Activated CD8-positive, alpha-beta memory T cell treated with anti-CD3 and anti-CD28 coated beads for 4 hours (primary cell): ENCODE data around the gene MCF2L2.
"Not testable (repeated sequence)": the region's sequence is repeated elsewhere in the genome, so short reads cannot be mapped to it uniquely, and the experiment has no call there.

ENCODE experiments used
- DNase-seq, 2 donors: peaks; one replicate each; pipeline ENCODE4 v3.0.0-alpha.2; 2020; ENCODE audit warnings: low read depth in 2 of 2

MCF2L2 gene

DNA sequence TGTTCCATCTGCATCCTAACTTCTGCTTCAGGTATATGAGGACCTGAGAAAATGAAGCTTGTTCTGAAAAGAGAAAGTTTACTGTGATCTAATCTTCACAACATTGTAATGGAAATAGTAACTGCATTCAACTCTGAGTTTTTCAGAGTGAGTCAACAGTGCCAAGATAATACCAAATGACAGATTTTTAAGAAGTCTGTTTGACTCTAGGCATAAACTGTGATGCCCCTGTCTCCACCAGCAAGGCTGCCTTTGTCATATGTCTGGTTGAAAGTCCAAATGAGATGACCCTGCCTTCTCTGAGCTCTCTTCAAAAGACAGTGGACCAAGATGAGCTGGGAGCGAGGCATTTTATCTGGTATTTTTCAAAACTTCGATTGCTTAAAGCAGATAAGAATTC, 220.2 kb downstream of the MCF2L2 start:
- no peak for DNase-seq

DNA sequence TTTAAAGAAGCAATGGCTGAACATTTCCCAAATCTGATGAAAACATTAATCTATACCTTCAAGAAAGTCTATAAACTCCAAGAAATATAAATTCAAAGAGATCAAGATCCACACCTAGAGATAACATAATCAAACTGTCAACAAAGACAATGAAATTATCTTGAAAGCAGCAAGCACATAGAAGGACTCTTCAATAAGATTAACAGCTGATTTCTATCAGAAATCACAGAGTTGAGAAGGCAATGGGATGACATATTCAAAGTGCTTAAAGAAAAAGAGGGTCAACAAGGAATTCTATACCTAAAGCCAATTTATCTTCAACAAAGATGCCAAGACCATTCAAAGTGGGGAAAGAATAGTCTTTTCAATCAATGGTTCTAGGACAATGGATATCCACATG, 224.7 kb downstream of the MCF2L2 start:
- no peak for DNase-seq

DNA sequence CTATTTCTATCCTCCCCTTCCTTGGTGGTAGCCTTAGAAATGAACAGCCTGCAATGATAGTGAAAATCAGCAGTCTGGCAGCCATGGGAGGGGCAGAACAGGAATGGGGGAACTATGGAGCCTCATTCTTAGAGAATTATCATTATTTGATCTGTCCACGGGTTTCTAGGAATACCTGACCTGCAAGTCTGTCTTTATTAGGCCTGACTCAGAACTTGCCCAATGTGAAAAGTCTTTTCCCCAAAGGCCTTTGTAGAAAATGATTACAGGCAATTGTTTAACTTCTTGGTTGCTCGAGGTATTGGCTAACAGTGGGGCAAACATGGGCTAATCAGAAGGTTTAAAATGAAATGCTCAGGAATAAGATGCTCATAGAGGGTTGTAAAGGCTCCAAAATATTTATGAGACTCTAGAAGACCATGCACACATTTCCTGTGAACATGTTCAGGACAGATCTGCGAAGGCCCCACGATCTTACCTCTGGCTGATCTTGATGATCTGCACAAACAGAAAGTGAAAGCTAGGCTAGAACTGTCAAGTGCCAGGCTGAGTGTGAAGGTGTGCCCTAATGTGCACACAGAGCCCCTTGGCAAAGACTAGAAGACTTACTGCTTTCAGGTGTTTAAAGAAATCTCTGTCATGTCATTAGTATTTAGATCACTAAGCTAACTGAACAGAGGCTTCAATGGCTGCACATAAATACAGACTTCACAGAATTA, 226.3 kb downstream of the MCF2L2 start:
- no peak for DNase-seq

DNA sequence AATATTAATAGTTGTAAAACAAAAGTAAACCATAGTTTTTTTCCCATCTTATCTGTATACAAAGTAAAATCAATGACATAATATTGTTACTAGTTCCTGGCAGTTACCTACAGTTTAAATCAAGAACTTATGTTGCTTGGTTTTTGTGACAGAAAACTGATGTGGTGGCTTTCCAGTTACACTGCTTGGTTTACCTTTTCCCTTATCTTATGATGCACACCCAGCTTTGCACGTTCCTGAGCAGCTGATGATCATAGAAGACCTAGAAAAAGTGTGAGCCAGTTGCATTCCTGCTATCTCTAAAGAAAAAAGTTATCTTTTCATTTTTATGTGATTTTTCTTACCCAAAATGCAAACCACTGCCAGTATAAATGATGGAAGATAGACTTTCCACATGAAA, 229.5 kb downstream of the MCF2L2 start:
- no peak for DNase-seq

DNA sequence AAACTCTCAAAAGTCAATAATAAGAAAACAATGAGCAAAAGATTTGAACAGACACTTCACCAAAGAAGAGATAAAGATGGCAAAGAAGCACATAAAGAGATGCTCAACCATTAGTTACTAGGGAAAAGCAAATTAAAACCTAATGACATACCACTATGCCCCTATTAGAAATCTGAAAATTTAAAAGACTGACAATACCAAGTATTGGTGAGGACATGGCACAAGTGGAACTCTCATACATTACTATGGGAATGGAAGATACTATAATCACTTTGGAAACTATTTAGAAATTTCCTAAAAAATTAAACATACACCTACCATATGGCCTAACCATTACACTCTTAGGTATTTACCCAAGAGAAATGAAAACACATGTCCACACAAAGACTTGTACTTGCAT, 230.7 kb downstream of the MCF2L2 start:
- DNase-seq, result no peak

DNA sequence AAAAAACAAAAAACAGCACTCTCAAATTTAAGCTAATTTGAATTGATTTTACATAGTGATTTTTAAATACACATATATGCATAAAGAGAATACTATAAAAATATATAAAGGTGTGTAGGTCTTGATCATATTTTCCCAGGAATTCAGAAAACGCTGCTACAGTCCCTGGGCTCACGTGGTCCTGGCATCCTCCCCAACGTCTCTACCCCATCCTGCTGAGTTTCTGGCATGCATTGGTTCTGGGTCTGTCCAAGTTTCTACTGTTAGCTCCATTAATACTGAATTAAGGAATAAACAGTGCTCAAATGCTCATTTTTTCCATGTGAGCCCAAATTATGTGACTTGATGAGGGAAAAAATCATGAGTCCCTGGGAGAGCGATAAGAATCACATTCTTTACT, 233.2 kb downstream of the MCF2L2 start:
- no peak for DNase-seq

DNA sequence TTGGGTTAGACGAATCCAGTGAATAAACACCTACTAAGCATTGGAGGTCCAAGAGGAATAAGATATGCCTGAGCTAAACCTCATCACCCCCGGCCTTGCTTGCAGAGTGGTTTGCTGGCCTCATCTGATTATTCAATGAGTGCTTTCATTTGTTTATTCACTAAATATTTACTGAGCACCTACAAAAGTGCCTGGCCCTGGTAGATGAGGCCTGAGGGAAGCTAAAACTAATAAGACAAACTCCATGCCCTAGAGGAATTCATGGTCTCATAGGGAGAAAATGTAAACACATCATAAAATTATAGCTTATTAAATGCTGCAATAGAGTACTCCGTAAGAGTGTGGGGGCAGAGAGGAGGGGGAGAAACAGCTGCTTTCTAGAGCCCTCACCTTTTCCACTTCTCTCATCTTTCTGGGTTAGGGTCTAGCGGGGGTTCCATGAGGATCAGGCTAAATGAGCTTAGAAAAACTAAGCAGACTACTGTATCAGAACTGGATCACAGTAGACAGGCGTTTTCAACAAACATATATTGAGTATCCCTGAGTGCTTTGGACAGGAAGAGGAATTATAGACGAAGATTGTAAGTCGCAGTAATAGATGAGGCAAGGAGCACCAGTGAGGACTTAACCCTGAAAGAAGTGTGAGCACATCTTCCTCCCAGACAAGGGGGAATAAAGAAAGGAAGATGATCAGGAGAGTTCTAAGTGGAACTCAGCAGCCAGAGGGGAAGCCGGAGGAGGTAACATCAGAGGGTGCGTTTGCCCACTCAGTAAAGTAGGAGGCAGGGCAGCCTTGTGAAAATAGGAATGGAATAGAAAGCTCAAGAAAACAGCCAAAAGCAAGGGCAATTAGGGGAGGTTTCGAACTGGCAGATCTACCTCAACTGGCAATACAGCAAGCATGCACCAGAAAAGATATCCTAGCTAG, 234.4 kb downstream of the MCF2L2 start:
- no peak for DNase-seq

DNA sequence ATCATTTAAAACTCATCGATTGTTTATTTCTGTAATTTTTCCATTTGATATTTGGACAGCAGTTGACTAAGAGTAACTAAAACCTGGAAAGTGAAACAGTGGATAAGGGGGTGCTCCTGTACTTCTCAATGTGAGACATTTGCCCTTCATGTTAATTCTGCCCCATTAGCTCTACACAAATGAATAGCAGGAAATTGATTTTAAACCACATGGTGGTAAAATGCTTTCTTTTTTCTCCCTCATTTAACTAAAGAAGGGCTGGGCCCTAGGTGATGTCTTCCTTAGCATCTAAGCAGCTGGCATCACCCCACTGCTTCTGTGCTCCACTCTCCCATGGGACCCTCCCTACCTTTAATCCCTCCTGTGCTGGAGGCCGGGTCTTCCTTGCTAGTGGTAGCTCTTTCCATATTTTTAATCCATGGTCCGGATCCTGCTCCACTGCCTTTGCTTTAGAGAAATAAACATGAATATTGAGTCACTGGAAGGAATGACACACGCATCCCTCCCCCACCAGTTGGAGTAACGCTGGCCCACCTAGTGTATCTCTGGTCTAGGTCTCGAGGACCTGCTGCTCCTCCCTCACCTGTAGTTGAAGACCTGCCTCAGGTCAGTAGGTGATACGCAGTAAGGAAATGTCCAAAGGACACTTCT, 235.6 kb downstream of the MCF2L2 start:
- DNase-seq, result no peak

DNA sequence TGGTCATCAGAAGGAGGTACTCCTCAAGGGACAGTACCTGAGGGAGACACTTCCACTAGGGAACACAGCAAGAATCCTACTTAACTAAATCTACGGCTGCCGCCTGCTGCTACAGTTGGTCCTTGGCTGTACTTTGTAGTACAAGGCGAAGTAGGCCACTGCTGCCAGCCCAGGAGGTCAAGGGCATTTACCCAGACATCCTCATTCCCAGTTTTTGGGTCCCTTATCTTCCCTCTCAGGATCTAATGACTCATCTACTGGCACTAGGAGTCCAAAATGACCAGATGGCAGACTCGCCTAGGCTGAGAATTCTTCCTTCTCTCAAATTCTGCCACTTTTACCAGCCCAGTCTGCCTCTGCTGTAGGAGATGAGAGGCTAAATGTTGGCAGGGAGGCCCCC, 238.8 kb downstream of the MCF2L2 start:
- no peak for DNase-seq

DNA sequence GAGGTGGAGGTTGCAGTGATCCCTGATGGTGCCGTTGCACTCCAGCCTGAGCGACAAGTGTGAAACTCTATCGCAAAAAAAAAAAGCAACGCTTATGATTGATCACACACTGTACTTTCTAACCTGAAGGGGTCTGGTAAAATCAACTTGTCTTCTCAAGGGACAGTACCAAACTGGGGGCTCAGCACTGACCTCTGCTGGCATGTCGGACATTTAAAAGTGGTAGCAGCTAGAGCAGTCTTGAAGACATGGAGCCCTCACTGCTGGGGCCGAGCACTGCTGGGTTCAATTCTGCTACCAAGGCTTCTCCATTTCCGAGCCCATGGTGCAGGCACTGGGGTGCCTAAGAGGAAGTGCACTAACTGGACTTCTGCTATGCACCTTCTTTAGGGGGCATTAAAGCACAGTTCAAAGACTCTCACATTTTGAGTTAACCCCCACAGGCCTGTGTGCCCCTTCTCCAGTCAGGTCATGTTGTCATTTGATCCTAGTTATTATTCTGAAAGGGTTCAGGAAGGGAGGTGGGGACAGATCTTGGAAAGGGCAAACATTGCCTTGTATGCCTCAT, 239.4 kb downstream of the MCF2L2 start:
- no peak for DNase-seq

DNA sequence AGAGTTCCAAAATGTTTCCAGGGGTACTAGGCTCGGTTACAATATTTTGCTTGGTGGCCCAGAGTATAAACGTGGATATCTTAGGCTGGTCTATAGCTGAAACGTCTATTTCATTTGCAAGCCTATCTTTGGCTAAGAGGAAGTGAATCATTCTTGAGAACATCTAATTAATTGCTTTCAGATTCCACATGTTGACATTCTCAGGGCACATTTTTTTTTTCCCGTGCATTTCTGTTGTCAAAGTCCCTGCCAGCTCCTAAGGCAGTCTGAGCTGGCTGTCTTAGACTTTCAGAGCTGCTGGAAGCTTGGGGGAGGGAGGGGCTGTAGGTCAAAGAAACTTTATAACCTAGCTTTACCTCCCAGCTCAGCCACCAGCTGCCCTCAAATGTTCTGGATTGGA, 242.7 kb downstream of the MCF2L2 start:
- no peak for DNase-seq

DNA sequence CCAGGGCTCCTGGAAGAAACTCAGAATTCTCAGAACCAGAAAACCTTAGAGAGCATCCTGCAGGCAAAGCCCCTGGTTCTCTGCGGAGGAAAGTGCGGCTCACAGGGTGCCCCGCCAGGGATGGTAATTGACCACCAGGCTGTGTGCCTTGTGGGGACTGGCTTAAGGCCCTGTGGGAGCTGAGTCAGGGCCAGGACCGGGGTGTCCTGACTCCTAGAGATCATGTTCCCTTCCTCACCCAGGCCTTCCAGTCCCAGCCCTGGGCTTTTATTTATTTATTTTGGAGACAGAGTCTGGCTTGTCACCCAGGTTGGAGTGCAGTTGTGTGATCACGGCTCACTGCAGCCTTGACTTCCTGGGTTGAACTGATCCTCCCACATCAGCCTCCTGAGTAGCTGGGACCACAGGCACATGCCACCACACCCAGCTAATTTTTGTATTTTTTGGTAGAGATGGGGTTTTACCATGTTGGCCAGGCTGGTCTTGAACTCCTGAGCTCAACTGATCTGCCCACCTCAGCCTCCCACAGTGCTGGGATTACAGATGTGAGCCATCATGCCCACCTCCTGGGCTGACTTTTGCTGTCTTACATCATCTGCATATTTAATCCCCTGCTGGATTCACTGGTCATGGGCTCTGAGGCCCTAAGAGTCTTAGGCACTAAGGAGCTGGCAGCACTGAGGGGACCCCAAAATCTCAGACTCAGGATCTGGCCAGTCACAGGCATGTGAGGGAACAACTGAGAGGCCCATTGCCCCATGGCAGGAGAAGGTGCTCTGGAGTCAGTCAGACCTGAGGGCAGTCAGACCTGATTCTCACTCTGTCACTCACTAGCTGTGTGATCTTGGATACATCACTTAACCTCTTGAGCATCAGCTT, 245.4 kb downstream of the MCF2L2 start:
- no peak for DNase-seq

DNA sequence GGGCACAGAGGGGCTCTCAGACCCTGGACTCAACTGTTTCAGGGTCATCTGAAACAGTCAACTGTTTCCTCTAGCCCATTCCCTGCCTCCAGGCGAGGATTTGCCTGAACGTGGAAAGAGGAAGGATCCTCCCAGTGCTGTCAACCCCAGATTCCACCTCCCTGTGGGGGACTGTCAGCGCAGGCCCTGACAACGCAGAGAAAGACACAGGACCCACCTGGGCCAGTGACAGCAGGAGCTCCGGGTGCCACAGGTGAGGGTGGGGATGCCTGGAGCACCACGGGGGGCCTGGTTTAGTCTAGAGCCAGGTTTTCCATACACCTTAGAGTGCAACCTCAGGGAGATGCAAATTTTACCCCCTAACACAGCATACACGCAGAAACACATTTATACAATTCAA, 246.3 kb downstream of the MCF2L2 start:
- no peak for DNase-seq

DNA sequence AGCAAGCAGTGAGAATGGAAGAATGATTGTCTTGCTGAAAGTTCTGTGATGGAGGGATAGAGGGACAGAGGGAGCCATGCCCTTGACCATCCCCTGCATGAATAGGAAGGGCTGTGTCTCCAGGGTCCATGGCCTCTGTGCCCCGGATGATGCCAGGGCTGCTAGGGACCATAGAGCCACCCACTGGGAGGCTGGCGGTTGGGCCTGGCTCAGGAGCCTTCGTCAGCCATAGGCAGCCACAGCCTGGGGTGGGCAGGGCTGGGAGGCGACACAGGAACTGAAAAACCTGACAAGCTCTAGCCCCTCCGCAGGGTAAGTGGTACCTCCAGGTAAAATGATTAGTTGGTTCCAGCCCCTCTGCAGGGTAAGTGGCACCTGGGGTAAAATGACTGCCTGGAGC, 246.8 kb downstream of the MCF2L2 start:
- DNase-seq, result no peak

DNA sequence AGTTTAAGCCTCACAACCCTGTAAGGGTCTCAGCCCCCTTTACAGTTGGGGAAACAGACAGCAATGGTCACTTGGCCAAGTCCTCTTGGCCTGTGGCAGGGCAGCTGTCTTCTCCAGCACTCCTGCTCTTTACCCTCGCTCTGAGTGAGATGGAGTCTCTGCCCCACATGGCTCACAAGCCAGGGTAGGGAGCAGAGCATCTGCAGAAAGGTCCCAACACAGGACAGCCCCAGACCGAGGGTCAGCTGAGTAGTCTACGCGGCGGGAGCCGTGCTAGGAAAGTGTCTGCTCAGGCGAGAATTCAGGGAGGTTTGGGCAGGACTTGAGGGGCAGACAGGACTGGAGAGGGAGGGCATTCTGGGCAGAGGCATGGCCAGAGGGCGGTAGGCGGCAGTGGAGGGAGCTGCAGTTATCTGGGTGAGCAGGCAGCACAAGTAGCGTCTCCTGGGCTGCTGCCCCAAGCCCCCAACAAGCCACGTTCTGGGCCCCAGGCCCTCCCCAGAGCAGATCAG, 247.6 kb downstream of the MCF2L2 start:
- no peak for DNase-seq

DNA sequence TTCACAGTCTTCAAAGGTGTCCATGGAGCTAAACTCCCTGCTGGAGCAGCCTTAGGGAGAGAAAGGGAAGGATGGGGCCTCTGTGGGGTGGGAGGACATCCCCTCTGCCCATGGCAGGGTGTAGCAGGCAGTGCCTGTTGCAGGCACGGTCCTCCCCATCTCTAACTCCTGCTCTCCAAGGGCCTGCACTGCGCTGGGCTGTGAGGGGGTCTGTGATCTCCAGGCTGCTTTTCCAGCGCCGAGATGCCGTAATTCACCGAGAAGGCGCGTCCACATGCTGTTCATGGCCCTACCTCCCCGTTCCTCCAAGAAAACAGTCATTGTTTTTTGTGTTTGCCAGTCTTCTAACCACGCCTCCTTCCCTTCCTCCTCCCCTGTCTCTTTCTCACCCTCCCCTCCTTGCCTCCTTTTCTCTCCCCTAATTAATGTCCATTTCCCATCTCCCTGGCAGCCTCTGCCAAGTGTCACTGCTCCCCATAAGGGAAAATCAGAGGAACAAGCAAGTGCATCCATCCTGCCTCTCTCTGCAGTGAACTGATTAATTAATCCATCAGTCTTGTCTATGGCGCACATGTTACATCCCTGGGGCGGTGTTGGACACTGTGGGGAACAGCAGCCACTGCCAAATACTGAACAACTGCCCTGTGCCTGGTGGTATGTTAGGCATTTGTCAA, 248.2 kb downstream of the MCF2L2 start:
- no peak for DNase-seq

DNA sequence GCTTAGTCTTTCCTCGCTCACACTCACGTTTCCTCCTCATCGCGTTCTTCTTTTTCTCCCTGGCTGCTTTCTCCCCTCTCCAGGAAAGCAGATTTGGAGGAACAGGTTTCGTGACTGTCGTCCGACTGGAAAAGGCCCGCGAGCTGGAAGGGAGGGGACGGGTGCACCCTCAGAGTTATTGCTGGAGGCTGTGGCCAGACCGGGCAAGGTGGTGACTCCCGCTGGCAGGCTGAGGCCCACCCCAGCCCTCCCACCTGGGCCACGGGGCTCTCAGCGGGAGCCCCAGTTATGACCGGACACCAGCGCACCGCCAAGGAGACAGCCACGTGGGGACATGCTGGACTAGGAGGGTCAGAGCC, 248.9 kb downstream of the MCF2L2 start:
- DNase-seq, result not testable (repeated sequence)

DNA sequence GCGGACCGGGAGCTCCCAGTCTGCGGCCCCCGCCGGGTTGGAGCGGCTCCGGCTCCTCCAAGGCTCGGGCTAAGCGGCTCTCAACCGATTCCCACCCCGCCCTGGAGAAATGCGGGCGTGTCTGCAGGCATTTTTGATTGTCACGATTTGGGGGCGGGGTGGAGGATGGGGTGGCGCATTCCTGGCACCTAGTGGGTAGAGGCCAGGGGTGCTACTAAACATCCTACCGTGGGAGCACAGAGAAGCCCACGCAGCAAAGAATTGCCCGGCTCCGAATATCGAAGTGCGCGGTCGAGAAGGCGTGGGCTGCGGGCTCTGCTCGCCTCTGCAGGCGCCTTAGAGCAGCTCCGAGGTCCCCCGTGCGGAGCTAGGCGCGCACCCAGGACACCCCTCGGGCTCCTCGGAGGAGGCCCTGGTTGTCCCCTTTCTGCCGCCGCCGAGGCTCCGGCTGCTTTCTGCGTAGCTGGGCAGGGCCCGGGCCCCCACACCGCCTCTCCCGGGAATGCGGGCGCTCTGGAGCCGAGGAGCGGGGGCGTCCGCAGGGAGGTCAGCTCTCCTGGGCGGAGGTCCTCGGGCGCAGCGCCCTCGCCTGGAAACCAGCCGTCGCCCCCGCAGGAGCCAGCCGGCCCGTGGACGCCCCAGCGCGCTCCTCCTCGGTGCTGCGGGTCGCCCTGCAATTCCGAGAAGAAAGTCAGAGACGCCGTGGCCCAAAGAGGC, 249.4 kb downstream of the MCF2L2 start:
- peak in 1 of 2 donors; percentile 9 for DNase-seq

DNA sequence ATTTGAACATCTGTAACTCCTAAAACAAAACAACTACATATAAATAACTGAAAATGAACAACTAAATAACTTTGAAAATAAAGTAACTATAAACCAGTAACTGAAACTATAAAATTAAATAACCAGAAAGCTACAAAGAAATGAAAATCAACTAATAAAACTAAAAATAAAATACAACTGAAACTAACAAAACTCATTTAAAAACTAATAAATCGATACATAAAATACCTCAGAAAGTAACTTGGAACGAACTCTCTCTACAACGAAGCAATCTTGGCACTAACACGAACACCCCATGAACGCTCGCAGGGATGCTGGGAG, 249.9 kb downstream of the MCF2L2 start:
- DNase-seq, result no peak

DNA sequence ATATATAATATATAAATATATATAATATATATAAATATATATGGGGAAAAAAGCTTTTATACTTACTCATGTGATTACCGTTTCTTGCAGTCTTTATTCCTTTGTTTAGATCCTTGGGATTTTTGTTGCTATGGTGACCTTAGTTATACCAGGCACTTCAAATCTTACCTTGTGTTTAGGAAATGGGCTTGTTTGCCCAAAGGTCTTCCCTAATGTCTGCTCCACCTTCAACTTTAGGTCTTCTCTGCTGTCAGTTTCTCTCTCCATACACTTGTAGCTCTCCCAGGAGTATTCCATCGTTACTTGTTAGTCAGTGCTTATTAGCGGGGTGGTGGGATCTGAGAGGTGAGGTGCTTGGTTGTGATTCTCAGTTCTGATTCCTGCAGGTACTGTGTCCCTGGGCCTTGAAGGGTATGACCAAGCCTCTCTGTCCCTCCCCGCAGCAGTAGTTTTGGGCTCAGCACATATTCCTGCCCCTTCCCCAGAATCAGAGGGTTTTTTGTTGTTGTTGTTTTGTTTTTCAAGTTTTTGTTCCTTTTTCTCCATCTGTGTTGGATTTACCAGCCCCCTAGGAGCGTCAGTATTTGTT, 256.3 kb downstream of the MCF2L2 start:
- no peak for DNase-seq
